Stimulated activated CD4-positive, alpha-beta T cell treated with anti-CD3 and anti-CD28 coated beads, Interleukin-2, amount 100 ng/mL, for 24 hours (primary cell): Measurements from ENCODE around the gene ADAM15.
A peak's percentile ranks its signal among the peaks of the same experiment; 100 is the strongest.

Source experiments
- DNase-seq, 2 donors: peaks; one replicate each; pipeline ENCODE4 v3.0.0-alpha.2; 2020

Gene ADAM15

DNA sequence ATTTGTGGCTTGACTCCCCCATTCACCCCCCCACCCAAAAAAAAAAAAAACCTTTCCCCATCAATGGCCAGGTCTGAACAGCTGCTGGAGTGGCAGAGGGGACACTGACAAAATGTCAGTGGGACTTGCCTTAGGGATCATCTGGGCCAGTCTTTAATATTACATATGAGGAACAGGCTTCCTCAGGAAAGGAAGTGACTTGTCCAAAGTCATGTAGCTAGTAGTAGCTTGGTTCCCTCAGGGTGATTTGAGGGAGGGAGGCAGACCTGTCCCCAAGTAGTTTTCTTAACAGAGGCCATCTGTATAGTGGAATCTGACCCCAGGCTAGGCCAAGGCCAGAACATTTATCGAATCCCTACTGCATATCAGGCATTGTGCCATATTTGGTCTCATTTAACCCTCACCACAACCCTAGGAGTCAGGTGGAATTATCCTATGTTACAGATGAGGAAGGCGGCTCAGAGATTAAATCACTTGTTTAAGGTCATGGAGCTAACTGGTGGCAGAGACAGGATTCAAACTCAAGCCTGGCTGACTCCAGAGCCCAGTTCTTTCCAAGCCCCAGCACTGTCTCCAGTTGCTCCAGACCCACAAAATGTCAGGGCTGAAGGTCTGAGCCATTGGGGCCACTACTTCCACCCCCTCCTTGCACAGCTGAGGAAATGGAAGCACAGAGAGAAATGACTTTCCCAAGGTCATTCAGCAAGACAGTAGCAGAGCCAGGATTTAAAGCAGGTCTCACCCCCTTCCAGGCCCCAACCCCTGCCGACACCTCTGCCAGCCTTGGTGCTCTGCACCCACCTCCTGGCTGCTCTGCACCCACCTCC is 38.1 kb upstream of the ADAM15 start:
- DNase-seq: no peak

DNA sequence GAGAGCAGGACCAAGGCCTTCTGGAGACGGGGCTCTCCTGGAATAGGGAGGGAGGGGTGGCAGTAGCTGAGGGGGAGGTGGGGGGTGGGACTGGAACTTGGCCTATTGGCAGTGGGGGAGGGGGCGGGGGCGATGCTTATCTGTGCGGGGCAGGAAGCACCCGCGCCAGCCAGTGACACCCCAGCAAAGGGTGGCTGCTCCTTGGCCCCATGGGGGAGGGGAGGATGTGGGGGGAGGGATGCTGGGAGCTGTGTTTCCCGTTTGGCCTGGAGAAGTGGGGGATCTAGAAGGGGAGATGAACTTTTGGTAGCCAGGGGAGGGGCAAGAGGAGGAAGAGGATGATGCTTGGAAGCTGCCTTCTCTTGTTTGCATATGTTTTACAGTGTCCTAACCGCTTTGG is 37.5 kb upstream of the ADAM15 start:
- no peak for DNase-seq

- no peak for DNase-seq
Observed at GRCh38 chr1:155014709-155015508, 36.2 kb upstream of the ADAM15 start.

GRCh38 chr1:155015527-155016230 is 35.4 kb upstream of the ADAM15 start:
- DNase-seq: no peak

- no peak for DNase-seq
Observed at GRCh38 chr1:155016231-155016831, 34.8 kb upstream of the ADAM15 start.

DNA sequence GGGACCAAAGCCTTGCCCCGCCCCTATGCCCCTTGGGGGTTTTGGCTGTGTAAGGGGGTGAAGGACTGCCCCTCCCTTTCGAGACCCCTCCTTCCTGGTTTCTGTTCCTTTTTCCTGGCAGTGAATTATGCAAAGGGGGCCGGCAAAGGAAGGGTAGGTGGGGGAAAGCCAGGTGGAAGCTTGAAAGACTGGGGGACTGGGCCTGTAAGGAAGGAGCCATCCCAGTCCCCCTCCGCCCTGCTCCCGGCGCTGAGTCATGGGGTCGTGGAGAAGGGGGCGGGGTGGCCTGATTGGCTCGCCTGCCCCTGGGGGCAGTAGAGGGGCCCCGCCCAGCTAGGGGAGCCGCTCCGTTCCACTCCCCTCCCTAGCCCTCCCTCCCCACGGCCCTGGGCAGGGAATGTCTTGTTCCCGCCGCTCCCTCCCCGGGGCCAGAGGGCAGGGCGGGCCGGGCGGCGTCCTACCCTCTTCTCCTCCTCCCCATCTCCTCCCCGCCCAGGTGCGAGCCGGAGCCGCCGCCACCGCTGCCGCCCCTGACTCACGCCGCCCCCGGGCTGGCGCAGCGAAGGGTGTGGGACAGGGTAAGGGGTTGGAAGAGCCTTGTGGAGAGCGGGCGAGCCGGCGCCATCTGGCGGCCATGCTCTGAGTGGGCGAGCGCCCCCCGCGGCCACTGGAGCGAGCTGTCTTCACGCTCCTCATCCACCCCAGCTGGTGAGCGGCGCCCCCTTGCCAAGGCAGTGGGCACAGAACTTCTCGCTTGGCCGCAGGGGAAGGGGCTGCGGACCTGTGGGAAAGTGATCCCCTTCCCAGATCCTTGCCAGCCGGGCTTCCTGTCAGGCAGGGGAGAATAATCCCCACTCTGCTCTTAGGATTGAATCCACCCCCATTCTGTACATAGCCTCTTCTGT is 33.8 kb upstream of the ADAM15 start:
- DNase-seq: peak; percentile 92 to 94

DNA sequence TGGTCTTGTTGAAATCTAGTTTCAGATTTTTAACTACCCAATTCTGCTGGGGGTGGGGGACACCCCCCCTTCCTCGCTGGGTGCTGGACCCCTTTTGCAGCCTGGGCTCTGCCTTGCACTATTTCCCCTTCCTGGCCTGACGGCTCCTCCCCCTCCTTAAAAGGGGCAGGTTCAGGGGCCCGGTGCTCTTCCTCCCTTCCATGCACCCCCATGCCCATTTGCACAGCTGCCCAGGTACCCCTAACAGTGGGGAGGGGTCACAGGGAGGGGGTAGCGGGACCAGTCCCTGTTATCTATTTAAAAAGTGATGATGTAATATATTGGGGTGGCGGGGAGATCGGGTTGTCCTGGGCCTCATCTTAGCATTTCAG is 33.2 kb upstream of the ADAM15 start:
- DNase-seq: no peak

DNA sequence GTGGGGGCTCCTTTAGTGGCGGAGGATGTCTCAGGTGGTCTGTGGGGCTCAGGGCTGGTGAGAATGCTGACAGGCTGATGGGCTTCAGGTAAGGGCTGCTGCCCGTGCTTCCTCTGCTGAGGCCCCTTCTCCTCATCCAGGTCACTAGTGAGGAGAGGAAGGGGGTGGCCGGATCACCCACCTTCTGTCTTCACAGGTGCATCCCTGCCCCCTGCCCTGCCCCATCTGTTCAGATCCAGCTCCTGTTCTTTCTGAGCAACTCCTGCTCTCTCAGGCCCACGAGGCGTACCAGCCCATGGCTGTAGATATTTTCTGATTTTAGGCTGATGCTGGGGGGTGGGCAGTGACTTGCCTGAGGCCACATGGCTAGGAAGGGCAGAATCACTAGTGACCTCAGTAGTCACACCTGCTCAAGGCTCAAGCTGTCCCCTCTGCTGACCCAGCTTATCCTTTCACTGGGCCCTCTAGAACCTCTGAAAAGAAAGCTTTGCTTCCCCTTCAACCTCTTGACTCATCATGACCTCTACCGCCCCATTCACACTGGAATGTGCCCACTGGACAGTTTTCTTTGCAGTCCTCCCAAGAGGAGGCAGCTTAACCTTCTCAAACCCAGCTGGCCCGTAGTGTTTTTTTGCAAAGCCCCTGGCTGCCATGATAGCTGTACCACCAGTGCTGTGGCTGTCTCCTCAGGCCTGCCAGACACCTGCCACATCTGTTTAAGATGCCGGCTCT is 32.3 kb upstream of the ADAM15 start:
- DNase-seq: no peak

- no peak for DNase-seq
Observed at GRCh38 chr1:155019377-155020245, 31.5 kb upstream of the ADAM15 start.

- no peak for DNase-seq
Observed at GRCh38 chr1:155022136-155022926, 28.8 kb upstream of the ADAM15 start.

GRCh38 chr1:155022927-155023236 is 28.2 kb upstream of the ADAM15 start:
- no peak for DNase-seq

DNA sequence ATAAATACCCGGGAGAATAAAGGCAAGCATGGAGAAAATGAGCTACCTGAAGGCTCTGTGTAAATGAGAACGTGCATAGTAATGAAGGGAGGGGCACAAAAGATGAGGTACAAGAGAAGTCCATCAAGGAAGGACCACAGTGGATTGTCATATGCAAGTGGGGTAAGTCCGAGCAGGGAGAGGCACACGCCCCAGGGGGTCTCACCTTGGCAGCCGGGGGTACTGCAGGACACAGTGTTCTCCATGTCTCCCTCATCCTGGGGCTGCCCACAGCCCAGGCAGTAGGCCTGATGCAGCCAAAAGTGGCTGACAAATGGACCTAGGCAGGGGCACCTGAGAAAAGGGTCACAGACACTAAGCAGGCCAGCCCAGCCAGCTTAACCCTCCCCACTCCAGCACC is 27.5 kb upstream of the ADAM15 start:
- no peak for DNase-seq

- no peak for DNase-seq
Observed at GRCh38 chr1:155024315-155024714, 26.8 kb upstream of the ADAM15 start.

DNA sequence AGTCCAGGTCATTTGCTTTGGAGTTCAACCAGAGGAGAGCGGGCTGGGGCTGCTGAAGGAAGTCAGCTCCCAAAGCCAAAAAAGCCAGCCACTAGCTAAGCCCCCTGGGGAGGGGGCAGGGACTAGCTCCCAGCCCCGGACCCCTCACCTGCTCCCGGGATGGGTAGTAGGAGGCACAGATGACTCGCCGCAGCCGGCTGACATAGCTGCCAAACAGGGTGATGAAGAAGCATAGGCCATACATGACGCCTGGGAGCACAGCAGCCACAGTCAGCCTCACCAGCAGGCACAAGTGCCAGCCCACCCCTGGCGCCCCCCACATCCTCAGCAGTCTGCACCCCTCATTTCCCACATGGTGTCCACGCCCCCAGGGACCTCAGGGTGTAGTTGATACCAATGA is 25.0 kb upstream of the ADAM15 start:
- DNase-seq: no peak

- no peak for DNase-seq
Observed at GRCh38 chr1:155026588-155026987, 24.5 kb upstream of the ADAM15 start.

- no peak for DNase-seq
Observed at GRCh38 chr1:155029513-155030242, 21.4 kb upstream of the ADAM15 start.

- DNase-seq: no peak
Observed at GRCh38 chr1:155030243-155030795, 20.8 kb upstream of the ADAM15 start.

DNA sequence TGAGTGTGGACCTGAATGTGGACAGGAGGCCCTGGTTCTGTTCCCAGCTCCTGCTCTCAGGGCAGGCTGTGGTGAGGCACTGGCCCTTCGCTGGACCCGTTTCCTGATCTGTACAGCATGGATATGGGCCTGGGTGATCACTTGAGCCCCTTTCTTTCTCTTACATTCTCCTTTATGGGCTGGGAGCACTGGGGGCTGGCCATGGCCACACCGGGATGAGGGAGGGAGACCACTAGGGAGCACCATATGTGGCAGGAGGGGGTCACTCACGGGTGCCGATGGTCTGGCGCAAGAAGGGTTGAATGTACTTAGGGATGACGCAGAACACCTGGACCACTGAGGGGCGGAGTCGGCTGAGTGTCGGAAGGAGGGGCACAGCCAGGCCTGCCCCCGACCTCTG is 20.2 kb upstream of the ADAM15 start:
- DNase-seq: no peak

DNA sequence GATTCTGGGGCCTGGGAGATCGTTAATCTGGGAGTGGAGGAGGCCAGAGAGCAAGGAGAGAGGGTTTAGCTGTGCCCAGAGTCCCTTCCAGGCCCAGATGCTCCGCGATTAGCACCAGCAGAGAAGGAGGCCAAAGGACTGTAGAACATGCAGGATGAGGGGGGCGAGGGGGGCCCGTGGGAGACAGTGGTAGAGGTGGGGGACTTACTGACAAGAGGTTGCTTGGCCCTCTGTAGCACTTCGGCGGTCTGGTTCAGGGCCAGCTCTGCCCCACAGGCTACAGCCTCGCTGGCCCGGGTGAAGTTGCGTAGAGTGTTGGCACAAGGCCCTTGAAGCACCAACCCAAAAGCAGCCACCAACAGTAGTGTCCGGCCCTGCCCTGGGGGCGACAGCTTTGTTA is 18.2 kb upstream of the ADAM15 start:
- no peak for DNase-seq
